ENCODE measurements around the gene HDAC4. TPM values are rescaled to one million over a fixed set of nuclear protein-coding genes. Genes with fewer than 3 reads are reported as not detected.
A peak's percentile ranks its signal among the peaks of the same experiment; 100 is the strongest.

Gene HDAC4
- total and polyA plus RNA-seq, 2 of the 4 experiments (the other 2 are of a cell fraction), result 4.1 to 7.2 TPM

GRCh38 chr2:239108459-239108858, 292.4 kb downstream of the HDAC4 start:
- H2BK5ac ChIP-seq (ENCODE audit: low read depth, low read length, poor library complexity, severe bottlenecking), result no peak overlapping the region
- in situ Hi-C loops (cut with MboI; ENCODE audit: low sequenced_read_pairs), result no loop called here
- no peaks in the 10 kb centered on the region for H3K9me1 ChIP-seq (ENCODE audit: insufficient read depth, low read length)
- 83% methylated on average over 2 of the region's 6 CpGs; no CpG with 5 or more reads in 1 of the 2 experiments for WGBS, 2 experiments (ENCODE audit: extremely low coverage in 2 of 2, insufficient read length in 1 of 2)
- ChIA-PET CTCF (no interaction called here), POLR2A (ENCODE audit: unreplicated experiment) (no interaction called here)
- peak overlapping the region; percentile 33 for H2AFZ ChIP-seq (replicated peaks; ENCODE audit: low read length, poor library complexity)
- no TSS peak for BruUV-seq (replicated peaks)
- no peaks in the 10 kb centered on the region for H4K20me1 ChIP-seq (ENCODE audit: insufficient read depth, low read length)
- no peak for TF ChIP-seq CEBPB (IDR thresholded peaks at IDR 0.05; ENCODE audit: low read depth, low read length)
- TF ChIP-seq MXI1 (IDR thresholded peaks at IDR 0.05; ENCODE audit: borderline replicate concordance, low read depth, low read length), result no peak
- no peak for TF ChIP-seq MAFK (IDR thresholded peaks at IDR 0.05; ENCODE audit: low read depth, low read length)
- no peak for TF ChIP-seq USF2 (IDR thresholded peaks at IDR 0.05; ENCODE audit: low read depth, low read length)
- no peak for TF ChIP-seq RCOR1 (IDR thresholded peaks at IDR 0.05; ENCODE audit: insufficient replicate concordance, low read length)
- no peak for TF ChIP-seq CHD1 (IDR thresholded peaks at IDR 0.05; ENCODE audit: low read depth, low read length)
- TF ChIP-seq BHLHE40 (IDR thresholded peaks at IDR 0.05; ENCODE audit: low read depth, low read length), result no peak
- TF ChIP-seq SMC3 (IDR thresholded peaks at IDR 0.05; ENCODE audit: low read depth, low read length), result no peak
- no peak for TF ChIP-seq CTCF (conservative IDR thresholded peaks at IDR 0.05; ENCODE audit: low read depth, low read length)
- TF ChIP-seq FOS (IDR thresholded peaks at IDR 0.05; ENCODE audit: low read depth, low read length), result no peak
- TF ChIP-seq NFE2L2 (IDR thresholded peaks at IDR 0.05; ENCODE audit: low read depth, low read length), result no peak
- no peak for TF ChIP-seq RAD21 (IDR thresholded peaks at IDR 0.05; ENCODE audit: low read length)
- no peak for TF ChIP-seq POLR2A (IDR thresholded peaks at IDR 0.05; ENCODE audit: low read depth, low read length)
- H3K79me1 ChIP-seq (ENCODE audit: low read depth in 1 of 2, low read length in 2 of 2), result no peaks in the 10 kb centered on the region
- H3K4ac ChIP-seq (ENCODE audit: low read depth, low read length), result no peak overlapping the region
- peaks cover 54% of the 10 kb centered on the region for H3K36me3 ChIP-seq (ENCODE audit: control insufficient read depth, insufficient read depth, low read length)
- no peaks in the 10 kb centered on the region for H3K9me3 ChIP-seq (ENCODE audit: control insufficient read depth, insufficient read depth, low read length)
- no peak overlapping the region for H4K5ac ChIP-seq (ENCODE audit: low read depth, low read length)
- no peak overlapping the region for H3K56ac ChIP-seq (ENCODE audit: extremely low read depth, insufficient read depth, low read length)
- no peak overlapping the region for H3K23ac ChIP-seq (ENCODE audit: low read depth, low read length)
- H4K8ac ChIP-seq (ENCODE audit: low read depth in 2 of 2, low read length in 2 of 2), result no peak overlapping the region
- H2BK15ac ChIP-seq (ENCODE audit: low read depth, low read length), result no peak overlapping the region
- dilution Hi-C loops (cut with HindIII; ENCODE audit: low sequenced_read_pairs, unreplicated experiment), result no loop called here
- no peaks in the 10 kb centered on the region for H3K27me3 ChIP-seq (ENCODE audit: control insufficient read depth, insufficient read depth, low read length)
- no peak overlapping the region for H2AK9ac ChIP-seq (replicated peaks; ENCODE audit: low read depth, low read length, poor library complexity)
- no peak overlapping the region for H2BK120ac ChIP-seq (ENCODE audit: low read depth, low read length)
- no peak overlapping the region for H3K18ac ChIP-seq (ENCODE audit: low read depth, low read length)
- H4K91ac ChIP-seq (ENCODE audit: insufficient read depth, low read depth, low read length), result no peak overlapping the region
- H3K9ac ChIP-seq (ENCODE audit: low read depth, low read length), result no peak overlapping the region
- no peak overlapping the region for H3K14ac ChIP-seq (replicated peaks; ENCODE audit: low read depth, low read length)
- H2AK5ac ChIP-seq (ENCODE audit: low read depth, low read length), result no peak overlapping the region
- H3K27ac ChIP-seq (ENCODE audit: insufficient read depth, low read length), result no peak overlapping the region
- intact Hi-C loops (cut with micrococcal nuclease), result no loop called here
- H3K4me3 ChIP-seq (ENCODE audit: insufficient read depth, low read depth, low read length), result no peak overlapping the region
- no peak overlapping the region for H2BK20ac ChIP-seq (ENCODE audit: low read depth, low read length)
- DNase-seq (no peak), ATAC-seq (ENCODE audit: low read depth) (no peak)
- no peak overlapping the region for H3K4me2 ChIP-seq (ENCODE audit: low read depth, low read length)
- peaks cover 2% of the 10 kb centered on the region; the same call in 1 of the 2 replicates for H3K4me1 ChIP-seq (ENCODE audit: control insufficient read depth, insufficient read depth, low read length)

All from IMR-90 (cell line).